ENCODE data around the gene PTPRR. TPM values are rescaled to one million over a fixed set of nuclear protein-coding genes. Genes with fewer than 3 reads are reported as not detected.
A peak's percentile ranks its signal among the peaks of the same experiment; 100 is the strongest.

PTPRR gene
- total RNA-seq, 1 donor from 2014 or later, result 7.7 TPM

DNA sequence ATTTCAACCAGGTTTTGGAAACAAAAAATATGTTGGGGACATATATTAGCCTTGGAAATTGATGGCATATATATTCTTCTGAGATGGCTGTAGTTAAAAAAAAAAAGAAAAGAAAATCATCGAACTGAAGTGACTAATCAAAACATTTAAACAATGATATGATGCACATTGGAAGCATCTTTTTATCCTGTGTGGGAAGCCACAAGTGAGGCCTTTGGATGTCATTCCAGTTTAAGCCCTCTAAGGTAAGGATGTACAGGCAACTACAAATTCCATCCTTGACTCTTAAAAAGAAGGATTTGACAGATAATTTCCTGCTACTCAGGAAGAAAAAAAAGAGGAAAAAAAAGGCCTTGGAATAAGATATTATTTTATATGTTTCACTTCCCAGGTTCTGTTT is 273.7 kb downstream of the PTPRR start:
- DNase-seq (ENCODE audit: low spot score), result no peak

- DNase-seq (ENCODE audit: low spot score), result peak; percentile 73
These were observed 274.8 kb downstream of the PTPRR start for GRCh38 chr12:70645494-70646317.

DNA sequence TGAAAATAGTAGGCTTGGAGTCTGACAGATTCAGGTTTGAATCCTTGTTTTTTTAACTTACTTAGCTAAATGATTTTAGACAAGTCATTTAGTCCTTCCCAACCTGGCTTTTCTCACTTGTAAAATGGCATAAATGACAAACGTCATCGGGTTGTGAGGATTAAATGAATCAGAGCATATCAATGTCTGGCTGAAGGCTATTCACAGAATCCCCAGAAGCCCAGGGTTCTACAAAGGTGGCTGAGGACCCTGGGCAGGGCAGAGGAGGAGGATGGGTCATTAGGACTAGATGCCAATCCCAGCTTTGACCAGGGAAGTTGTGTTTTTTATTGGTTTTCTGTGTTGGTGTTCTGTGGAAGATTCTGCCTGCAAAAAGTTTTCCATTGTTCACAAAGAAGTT is 275.7 kb downstream of the PTPRR start:
- DNase-seq (ENCODE audit: low spot score), result no peak

GRCh38 chr12:70643939-70644338 is 276.6 kb downstream of the PTPRR start:
- no peak for DNase-seq (ENCODE audit: low spot score)

- DNase-seq (ENCODE audit: low spot score), result no peak
These were observed 278.8 kb downstream of the PTPRR start for GRCh38 chr12:70641691-70642090.

DNA sequence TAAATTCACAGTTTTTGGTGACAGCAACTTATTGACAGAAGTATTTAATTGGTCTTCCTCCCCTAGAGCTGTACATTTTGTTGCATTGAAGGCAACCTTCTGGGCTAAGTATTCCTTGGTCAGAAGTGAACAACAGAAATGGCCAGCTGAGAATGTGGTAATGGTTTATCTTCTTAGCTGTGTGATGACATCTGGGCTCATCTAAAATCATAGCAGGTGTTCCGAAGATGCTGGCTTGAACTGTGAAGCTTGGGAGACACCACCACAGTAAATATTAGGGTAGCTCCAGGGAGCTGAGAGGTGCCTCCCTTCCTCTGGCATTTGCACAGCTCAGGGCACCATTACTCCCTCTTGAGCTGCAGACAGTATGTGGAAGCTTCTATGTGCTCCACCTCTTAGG is 279.6 kb downstream of the PTPRR start:
- no peak for DNase-seq (ENCODE audit: low spot score)

- DNase-seq (ENCODE audit: low spot score), result no peak
These were observed 281.0 kb downstream of the PTPRR start for GRCh38 chr12:70639535-70639934.

DNA sequence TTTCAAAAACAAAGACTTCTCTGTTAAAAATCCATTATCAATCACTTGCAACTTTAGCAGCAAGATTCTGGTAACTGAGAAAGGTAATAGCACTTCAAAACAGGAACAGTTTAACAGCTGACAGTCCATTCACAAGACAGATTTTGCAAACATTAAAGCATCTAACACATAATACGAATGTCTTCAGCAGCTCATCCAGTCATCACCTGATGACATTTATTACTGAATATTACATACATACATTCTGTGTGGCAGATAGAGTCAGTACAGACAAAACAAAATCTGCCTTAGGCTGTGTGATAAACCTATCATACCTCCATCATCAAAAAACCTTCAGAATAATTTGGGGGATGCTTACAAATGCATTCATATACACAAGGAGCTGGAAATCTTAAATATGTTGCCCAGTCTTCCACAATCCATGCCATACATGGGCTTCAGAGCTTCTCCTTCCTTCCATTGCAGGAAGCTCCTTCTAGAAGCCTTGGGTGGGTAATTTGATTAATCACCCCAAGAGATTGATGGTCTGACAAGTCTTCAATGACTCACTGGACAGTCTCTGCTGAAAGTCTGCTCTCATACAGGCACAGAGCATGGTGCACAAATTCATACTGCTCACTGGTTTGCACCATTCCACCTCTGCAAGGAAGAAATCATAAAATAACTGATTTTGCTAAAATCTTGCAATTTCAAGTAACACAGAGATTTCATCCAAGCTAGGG is 281.7 kb downstream of the PTPRR start:
- DNase-seq (ENCODE audit: low spot score), result no peak

DNA sequence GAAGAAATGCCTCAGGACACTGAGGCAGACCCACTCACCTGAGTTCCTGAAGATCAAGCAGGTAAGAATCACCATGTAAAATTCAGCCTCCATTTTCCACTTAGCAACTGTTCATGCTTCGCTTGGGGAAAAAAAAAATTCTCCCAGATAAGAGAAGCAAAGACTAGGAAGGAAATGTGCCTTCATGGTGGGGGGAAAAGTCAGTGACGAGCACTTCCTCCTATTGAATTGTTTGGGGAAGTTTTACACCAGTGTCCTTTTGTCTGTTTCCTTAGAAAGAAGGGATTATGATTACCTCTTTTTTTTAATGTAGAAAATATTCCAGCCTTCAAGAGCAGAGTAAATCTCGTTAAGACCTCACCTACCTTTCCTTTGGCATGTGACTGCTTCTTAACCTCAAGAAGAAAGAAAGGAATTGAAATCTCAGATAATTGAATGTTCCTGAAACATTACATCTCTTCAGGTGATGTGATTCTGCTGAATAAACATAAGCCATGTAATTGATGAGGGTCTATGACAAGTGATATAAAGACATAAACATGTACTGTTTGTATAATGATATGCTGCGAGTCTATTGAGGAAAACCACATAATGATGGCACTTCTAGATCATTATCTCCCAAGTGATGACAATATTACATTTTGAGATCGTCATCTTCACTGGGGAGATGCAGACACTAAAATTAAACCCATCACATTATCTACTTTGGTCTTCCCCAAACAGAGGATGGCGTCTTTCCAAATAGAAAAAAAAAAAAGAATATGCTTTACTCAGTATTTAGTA is 283.0 kb downstream of the PTPRR start, which contains the start of gene PTPRB:
PTPRB (minus strand) TSS at position 127 of the 783 bp plus-strand sequence; CDS start at position 93, 34 bp downstream.
- no peak for DNase-seq (ENCODE audit: low spot score)

DNA sequence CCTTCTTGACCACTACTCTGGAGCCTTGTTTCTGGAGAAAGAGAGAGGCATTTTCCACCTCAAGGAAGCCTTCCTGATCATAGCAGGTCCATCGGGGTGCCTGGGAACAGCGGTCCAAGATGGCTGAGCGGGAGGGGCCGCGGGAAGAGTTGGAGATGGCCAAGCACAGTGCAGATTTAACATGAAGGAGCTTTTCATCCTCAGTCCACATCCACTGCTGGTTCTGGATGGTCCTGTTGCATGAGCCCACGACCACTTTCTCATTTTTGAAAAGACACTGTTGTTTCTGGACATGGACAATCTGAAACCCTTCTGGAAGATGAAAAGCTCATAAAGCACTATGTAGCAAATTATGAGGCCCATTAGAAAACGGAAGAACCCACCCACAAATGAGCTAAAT is 284.8 kb downstream of the PTPRR start:
- DNase-seq (ENCODE audit: low spot score), result no peak

- DNase-seq (ENCODE audit: low spot score), result no peak
These were observed 291.6 kb downstream of the PTPRR start for GRCh38 chr12:70628701-70629480.

GRCh38 chr12:70627677-70628076 is 292.9 kb downstream of the PTPRR start:
- no peak for DNase-seq (ENCODE audit: low spot score)

DNA sequence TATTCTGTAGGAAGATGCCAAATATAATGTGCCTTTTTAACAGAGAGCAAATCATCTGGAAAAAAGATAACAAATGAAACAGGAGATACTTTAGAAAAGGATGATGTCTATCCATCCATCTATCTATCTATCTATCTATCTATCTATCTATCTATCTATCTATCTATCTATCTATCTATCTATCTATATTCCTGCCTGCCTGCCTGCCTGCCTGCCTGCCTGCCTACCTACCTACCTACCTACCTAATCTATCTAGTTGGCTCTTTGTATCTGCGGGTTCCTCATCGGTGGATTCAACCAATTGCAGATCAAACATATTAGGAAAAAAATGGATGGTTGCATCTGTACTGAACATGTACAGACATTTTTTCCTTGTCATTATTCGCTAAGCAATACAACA is 294.4 kb downstream of the PTPRR start:
- DNase-seq (ENCODE audit: low spot score), result no peak

GRCh38 chr12:70619471-70620152 is 300.9 kb downstream of the PTPRR start:
- no peak for DNase-seq (ENCODE audit: low spot score)

DNA sequence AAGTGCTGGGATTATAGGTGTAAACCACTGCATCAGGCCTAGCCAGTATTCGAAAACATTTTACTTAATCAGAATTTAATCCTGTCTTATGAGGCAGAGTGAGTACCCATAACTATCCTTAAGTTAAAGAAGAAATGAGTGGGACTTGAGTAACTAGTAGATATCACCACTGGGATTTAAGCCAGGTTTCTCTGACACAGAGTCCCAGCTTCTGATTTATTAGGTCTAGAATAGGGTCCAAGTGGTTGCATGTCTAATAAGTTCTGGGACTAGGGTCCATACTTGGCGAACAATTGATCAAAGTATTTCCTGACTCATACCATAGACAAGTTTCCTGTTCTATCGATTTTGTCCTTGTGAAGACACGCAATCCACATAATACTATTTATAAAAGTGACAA is 302.2 kb downstream of the PTPRR start:
- DNase-seq (ENCODE audit: low spot score), result no peak

GRCh38 chr12:70617450-70617849 is 303.1 kb downstream of the PTPRR start:
- no peak for DNase-seq (ENCODE audit: low spot score)

- DNase-seq (ENCODE audit: low spot score), result no peak
These were observed 305.2 kb downstream of the PTPRR start for GRCh38 chr12:70615174-70615866.

DNA sequence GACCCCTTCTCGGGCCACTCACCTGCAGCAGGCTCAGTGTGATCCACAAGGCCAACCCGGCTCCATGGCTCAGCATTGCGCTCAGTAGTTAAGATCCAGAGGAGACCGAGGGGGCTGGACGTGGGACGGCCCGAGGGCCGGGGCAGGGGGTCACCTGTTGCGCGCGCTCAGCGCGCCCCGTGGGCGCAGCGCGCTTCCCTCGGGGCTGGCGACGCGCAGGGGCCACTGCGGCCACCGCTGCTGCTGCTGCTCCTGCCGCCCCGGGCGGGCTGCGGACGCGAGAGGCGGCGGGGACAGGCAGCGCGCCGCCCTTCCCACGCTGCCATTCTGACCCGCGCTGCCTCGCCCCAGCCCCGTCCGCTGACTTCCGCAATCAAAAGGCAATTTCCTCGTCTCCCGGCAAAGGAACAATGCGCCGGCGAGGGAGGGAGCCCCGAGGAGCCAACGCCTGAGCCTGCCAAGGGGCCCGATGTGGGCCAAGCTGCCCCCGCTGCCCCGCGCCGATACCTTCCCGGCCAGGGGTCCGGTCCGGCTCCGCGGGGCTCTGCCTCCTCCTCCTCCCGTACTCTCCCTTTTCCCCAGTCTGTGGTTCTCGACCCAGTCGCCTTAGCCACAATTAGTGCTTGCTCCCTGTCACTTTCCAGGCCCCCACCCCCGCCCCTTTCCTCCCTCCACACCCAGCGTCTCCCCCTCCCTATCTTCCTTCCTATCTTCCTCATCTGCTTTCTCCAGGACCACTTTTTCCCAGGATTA is 310.6 kb downstream of the PTPRR start:
- peak; percentile 49 for DNase-seq (ENCODE audit: low spot score)

DNA sequence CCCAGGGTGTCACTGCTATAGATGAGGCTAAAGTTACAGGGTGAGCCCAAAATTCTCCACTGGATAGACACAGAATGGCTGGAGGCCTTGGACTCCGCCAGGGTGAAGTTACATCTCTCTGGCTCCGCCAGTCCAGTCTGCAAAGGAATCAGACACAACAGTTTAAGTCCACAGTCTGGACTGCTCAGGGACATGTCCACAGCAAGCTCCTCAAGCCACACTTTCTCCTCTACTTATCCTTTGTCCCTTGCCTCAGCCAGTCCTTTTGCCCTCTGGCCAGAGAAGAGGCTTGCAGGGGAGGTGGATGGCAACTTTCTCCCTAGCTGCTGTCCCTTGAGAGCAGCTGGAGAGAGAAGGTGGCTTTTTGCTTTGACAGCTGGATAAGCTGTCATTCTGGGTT is 311.3 kb downstream of the PTPRR start:
- DNase-seq (ENCODE audit: low spot score), result no peak

DNA sequence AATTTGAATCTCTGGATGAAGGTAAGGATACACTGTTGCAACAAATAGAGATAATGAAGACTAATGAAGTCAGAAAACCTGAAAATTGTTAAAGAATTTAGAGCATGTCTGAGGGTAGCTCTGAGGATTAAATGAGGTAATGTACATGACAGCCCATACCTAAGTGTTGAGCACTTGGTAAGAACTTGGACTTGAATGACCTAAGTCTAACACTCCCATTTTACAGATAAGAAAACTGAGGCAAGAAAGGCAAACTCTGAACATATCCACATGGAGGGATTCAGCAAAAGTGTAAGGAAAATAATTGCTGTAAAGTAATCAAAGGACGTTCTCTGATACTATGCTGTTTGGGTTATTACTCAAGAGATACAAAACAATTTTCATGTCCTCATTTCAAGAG is 312.4 kb downstream of the PTPRR start:
- DNase-seq (ENCODE audit: low spot score), result no peak
